HG03064 (cell line): ENCODE data around the gene EHBP1.

Source experiments
- ATAC-seq: cut with Tn5 transposase; IDR thresholded peaks from one replicate; pipeline ENCODE4 v1.9.1; 2021; ENCODE audit warnings: low read depth; ENCODE audit not compliant: unreplicated experiment

Gene EHBP1

DNA sequence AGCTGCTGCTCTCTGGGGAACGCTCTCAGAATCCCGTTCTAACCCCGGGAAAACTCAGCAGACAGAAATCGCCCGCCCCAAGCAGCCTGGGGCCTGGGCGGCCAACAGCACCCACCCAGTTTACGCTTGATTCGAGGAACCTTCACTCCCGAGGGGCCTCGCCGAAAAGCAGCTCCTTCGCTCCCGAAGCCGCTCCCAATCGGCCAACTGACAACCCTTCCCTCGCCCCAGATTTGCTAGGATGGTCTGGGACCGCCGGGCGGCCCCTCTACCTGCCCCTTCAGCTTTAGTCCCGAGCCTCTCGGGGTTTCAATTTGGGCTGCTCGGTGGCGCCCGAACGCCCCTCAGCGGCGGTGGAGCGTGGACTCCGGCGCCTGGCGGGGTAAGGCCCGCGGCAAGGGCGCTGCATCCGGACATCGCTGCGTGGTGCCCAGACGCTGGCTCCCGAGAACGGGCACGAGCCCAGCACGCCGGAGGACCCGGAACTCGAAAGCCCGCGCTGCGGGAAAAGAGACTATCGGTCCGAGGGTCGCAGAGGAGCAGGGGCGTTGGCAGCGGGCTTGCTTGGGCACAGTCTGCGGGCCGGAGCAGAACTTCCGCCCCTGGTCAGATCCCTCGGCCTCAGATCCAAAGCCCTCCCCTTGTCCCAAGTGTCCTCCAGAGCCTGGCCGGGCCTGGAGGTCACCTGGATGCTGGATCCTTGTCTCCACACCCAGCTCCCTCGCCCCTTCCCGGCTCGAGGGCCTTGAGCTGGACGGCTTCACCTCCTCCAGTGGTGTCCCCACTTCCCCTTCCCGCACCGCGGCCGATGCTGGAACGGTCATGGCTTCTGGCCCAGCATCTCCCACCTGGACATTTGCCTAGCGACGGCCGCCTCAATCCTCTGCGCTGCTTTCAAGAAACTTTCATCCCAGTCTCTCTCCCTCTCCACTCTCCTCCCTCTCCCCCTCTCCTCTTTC lies 342.1 kb downstream of the EHBP1 start:
- ATAC-seq: no peak

DNA sequence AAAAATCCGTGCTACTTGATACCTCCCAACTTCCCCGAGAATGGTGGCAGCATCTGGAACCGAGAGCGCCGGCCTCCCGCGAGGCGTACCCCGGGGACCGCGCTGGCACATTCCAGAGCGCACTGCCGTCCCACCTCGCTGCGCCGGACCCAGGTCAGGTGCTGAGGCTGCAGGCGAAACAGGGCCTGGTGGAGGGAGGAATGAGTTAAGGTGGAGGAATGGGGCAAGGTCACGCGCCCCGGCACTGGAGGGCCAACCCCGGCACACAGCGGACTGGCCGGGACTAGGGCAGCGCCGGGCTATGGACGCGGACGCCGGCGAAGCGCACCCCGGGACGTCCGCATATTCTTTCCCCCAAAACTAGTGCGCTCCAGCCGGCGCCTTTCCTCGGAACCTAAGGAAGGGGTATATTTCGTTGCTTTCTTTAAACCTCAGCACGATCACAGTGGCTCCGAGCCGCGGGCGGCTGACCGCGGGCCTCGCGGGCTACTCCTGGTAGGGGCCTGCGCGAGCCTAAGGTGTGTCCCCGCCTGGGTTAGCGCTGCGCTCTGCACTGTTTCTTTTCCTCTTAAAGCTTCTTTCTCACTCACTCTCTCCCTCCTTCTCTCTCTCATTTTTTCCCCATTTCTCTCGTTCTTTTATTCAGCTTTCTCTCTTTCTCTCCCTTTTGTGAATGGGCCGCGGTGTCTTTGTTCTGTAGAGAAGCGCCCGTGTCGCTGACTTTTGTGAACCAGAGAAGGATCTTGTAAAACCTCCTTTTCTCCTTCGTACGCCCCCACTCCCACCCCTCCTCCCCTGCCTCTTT lies 343.1 kb downstream of the EHBP1 start:
- ATAC-seq: no peak

DNA sequence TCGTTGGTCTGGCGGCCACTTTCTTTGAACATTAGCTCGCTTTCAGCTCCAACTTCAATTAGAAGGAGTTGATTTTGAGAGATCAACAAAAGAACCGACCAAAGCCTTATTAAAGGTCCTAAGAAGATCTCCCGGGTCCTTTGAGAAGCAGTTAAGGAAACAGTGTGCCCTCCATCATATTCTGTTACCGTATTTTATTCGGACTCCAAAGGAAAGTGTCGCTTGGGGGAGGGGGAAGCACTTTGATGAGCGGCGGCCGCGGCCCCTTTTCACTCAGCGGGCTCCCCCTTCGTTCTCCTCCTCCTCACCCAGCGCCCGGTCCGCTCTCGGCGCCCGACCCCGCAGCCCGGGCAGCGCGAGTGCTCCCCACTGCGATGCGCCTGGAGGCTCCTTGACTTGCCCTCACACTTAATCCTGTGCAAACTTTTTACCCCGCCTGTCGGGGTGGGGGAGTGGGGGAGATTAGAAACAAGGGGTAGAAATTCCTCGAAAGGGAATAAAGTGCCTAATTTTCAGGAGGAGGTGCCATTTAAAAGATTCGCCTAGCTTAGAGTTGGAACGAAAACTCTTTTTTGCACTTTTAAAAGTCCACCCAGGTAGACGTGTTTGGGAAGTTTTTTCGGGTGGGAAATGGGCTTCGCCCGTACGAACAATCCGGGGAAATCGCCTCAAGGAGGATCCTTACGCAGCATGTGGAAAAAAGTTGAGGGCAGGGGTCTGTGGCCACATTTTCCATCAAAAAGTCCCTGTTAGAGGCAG lies 343.9 kb downstream of the EHBP1 start:
- ATAC-seq: no peak

DNA sequence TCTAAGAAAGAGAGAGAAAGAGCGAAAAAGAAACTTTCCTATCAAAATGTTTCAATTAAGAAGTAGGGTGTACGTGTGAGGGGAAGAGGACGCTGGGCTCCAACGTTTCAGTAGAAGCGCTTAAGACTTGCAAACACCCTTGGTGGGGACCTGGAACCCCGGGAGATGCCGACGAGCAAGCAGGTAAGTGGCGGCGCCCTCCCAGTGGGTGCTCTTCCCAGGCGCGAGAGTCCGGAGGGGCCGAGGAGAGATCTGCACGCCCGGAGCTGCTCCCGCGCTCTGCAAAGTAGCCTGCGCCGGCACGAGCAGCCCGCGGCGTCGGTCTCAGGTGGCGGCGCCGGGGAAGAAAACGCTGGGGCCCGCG lies 344.4 kb downstream of the EHBP1 start:
- ATAC-seq: no peak

DNA sequence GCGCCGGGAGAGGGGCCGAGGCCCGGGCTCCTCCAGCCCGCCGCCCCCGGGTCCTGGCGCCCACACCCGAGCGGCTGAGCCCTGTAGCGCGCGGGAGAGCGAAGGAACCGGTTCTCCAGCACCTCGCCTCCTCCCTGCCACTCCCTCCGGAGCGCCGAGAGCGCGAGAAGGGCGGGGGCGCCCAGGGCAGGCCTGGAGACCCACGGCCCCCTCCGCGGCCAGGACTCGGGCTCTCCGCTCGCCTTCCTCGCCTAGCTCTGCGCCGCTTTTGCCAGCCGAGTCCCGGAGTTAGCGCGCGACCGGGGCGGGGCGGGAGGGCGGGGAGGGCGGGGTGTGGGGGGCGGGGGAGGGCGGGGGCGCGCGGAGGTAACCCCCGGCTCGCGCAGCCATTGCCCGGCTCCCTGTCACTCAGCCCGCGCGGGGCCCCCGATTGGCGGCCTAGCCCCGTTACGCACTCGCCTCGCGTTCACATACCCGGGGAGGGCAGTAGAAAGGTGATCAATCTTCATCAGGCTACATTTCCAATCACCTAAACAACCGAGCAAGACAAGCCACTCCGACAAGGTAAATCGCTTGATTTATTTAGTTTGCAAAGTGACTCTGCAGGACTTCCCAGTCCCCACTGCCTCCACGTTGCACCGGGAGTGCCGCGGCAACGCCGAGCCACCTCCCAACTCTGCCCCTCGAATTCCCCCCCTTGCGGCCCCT lies 345.0 kb downstream of the EHBP1 start, which contains the start of gene OTX1:
Gene OTX1 (plus strand): TSS at position 497 of the 708 bp plus-strand sequence. CDS start 2,161 bp downstream, outside the sequence.
- ATAC-seq: peak; percentile 64

DNA sequence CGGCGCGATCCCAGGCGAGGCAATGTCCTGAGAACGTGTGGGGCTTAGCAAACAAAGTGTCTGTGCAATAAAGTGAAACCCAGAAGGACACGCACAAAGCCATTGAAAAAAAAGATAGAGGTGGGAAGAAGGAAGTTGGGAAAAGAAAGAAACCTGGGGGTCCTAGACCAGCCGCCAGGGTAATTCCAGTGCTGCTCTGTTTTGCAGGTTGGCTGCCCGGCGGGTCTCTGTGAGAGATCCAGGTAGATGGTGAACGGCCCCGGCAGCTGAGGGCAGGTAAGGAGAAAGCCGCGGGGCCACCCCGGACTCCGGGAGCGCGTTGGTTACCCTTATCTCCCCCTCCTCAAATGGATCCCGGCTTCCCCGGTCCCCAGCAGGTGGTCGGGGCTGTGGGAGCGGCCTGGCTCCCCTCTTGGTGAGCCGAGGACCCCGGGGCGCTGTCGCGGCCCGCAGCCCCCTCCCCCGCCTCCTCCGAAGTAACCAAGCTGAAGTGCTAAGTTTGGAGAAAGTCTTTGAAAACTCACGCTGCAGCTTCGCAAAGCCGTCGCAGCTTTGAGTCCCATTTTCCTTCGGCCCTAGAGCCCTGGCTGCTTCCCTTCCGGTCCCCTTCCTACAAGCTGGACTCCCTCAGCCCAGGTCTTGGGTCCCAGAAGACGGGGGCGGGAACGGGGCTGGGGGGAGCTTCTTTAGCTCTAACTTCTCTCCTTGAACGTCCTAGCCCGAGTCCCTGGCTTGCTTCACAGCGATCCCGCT lies 345.7 kb downstream of the EHBP1 start:
- no peak for ATAC-seq

DNA sequence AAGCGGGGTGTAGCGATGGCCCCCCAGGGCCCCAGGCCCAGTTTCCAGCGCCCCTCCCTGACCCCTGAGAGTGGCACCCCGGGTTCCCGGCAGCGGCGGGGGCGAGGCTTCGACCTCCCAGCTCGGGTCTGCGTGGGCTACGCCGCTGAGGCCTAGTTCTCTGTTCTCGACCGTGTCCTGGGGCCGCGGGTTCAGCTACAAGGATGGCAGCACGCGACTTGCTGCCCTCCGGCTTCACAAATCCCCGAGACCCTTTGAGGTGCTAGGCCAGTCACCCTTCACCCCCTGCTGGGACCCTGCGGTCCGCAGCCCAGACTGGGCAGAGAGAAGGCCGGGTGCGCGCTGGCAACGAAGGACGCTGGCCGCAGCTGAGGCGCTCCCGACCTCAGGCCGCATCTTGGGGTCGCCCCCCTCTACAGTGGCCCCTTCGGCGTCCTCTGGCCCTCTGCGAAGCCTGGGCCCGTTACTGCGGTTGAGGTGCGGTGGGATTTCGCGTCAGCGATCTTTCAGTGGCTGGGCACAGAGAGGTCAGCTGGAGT lies 346.4 kb downstream of the EHBP1 start:
- ATAC-seq: no peak

DNA sequence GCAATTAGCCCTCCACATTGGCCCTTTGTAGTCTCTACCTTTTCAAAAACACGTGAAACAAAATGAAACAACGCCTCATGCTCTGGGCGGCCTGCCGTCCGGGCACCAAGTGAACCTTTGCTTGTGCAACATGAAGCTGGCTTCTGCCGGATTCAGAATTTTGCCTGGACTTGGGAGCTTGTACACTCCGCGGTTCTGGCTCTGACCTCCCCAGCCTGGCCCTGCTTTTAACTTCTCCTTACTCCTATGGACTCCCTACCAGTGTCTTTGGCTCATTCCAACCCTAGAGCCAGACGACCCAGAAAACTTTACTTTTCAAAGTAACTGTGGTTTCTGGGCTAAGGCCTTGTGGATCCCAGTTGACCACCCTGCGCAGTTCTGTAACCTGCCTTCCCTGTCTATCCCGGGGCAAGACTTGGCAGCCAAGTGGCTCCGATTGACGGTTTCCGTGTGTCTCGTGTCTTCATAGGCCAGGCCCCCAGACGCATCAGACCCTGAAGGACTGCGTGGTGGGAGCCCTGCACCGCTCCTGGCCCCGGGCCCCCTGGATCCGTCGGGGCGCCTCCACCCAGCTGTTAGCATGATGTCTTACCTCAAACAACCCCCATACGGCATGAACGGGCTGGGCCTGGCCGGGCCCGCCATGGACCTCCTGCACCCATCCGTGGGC lies 347.0 kb downstream of the EHBP1 start:
- no peak for ATAC-seq

DNA sequence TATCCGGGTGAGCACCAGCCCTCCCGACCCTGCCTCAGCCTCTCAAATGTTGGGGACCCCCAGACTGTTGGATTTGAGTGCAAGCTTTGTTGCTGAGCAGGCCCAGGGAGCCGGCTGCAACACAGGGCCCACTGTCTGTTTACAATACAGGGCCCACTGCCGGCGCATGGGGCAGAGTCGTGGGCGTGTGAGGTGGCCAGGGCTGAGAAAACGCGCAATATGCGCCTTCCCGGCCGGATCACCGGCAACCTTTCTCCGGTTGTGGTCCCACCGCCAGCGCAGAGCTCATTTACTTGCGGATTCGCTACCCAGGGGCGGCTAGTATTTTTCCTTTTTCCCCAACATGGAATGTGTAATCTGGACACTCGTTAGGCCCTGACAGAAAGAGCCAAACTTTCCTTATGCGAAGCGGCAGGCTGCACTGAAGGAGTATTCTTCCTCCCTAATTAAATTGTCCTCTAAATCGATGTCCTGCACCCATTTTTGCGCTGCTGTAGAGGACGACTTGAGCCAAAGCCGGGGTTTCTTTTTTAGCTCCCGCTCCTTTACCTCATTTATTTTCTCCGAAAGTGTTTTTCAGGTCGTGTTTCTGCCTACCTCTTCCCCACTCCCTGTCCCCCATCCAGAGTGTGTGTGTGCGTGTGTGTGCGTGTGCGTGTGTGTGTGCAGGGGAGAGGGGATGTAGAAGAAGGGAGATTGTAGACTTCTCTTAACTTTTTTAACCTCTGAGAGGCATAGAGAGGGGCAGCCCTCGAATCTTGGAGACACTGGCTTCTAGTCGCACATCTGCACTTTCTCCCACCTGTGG lies 347.8 kb downstream of the EHBP1 start:
- ATAC-seq: no peak

DNA sequence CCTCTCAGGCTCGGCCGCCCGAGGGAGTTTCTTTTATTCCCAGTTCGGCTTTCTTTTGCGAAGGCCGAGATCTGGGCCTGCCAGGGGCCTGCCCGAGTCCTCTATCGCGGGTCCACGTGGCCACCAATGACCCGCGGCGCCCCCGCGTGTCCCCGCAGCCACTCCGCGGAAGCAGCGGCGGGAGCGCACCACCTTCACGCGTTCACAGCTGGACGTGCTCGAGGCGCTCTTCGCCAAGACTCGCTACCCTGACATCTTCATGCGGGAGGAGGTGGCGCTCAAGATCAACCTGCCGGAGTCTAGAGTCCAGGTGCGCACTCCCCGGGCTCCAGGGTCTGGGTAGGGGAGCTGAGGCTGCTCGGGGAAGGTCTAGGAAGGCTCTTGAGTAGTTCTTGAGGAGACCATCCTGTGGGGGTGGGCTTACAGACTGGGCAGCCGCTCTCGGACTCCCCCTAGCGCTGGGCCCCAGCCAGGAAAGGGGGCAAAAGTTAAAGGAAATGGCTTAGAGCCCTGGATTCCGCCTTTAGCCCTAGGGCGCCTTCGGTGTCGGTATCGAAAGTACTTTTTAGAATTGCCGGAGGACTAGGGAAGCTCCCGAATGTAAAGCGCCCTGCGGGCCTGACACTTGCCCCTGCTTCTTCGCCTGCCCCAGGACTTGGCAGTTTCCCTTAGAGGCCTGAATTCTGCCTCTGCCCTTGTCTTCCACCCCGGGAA lies 348.5 kb downstream of the EHBP1 start:
- no peak for ATAC-seq

DNA sequence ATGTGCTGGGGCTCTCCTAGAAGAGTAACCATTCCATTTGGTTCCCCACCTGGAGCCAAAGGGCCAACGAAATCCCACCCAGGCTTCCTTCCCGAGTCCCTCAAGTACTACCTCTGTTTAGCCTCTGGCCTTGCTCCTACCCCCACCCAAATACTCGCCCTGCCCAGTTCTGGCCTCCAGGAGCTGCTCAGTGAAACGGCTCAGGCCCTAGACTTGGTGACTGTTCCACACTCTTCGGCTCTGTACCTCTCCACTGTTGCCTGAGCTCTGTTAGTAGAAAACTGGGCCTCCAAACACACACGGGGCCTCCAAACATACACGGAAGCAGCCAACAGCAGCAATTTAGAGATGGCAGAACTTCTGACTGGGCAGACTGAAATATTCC lies 349.3 kb downstream of the EHBP1 start:
- no peak for ATAC-seq

DNA sequence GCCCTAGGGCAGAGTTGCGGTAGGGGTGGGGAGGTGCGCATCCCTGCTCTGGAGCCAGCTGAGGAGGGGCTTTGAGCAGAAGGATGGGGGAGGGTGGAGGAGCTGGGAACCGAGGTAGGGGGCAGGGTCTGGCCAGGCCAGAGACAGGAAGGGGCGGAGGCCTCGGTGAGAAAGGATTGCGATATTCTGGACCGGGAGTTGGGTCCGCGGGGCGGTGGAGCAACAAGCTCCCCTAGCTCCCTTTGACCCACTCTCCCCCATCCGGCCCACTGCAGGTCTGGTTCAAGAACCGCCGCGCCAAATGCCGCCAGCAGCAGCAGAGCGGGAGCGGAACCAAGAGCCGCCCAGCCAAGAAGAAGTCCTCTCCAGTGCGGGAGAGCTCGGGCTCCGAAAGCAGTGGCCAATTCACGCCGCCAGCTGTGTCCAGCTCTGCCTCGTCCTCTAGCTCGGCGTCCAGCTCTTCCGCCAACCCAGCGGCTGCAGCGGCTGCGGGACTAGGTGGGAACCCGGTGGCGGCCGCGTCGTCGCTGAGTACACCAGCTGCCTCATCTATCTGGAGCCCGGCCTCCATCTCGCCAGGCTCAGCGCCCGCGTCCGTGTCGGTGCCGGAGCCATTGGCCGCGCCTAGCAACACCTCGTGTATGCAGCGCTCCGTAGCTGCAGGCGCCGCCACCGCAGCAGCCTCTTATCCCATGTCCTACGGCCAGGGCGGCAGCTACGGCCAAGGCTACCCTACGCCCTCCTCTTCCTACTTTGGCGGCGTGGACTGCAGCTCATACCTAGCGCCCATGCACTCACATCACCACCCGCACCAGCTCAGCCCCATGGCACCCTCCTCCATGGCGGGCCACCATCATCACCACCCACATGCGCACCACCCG lies 350.0 kb downstream of the EHBP1 start:
- ATAC-seq: no peak

DNA sequence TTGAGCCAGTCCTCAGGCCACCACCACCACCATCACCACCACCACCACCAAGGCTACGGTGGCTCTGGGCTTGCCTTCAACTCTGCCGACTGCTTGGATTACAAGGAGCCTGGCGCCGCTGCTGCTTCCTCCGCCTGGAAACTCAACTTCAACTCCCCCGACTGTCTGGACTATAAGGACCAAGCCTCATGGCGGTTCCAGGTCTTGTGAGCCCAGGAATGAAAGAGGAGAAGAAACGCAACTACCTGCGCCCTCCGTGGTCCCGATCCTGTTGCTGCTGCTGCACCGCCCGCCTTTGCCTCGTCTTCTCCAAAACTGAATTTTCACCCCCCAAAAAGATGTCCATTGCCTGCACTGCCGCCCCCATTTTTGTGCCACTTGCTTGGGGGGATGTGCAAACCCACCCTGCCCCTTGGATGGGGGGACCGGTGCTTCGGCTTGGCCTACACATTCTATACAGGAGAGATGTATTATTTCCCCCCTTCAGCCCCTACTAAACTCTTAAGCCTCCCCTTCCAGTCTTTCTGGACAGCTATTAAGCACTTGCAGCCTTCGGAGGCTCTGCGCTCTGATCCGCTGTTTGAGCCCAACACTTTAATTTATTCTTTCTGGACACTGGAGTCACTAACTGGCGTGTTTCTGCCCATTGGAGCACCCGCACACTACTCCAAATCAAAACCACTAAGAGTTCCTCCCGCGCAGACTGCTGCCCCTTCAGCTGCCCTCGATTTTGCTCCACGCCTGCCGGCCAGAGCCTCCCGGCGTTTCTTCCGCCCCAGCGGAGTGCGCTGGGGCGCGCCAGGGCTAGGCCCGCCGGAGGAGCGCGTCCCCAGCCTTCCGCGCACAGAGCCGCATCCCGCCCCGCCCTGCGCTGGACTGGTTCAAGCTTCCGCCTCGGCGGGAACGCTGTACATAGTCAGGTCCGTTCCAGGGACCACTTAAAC lies 350.9 kb downstream of the EHBP1 start:
- ATAC-seq: no peak

DNA sequence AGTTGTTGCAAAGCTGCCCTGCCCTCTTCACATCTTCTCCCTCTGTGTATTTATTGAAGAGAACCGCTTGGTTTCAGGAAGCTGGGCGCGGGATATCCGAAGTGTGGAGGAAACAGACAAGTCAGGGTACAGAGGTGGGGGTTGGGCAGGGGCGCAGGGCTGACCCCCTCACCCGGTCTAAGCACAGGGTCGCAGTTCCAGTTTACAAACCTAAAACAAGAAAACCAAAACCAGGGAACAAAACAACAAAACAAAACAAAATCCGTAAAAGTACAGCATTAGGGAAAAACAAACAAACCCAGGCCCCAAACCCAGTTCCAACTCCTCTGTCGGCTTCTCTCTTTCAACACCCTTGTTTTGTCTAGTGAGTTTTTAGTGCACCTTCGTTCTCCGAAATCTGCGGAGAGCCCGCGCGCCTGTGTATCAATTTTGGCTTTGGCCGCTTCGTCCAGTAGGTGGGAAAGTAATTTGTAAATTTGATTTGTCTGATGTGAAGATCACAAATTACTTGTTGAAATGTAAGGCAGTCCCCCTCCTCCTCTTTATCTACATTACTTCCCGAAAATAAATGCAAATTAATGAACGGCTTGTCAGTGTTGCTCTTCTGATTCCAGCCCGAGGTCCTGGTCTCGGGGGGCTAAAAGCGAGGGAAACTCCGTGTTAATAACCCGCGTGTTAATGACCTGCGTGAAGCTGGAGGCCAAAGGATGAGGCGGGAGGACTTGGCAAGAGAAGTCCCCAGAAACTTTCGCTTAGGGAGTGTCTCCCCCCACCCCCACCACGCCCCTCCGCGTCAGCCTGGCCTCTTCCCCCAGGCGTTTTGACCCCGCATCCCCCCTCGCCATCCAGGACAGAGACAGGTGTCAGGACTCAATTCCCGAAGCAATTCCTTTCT lies 352.0 kb downstream of the EHBP1 start:
- no peak for ATAC-seq
